HG02852 (cell line): ENCODE measurements around the gene SMIM29.

ENCODE experiments used
- ATAC-seq: cut with Tn5 transposase; IDR thresholded peaks from one replicate; pipeline ENCODE4 v1.9.1; 2021; ENCODE audit warnings: mild to moderate bottlenecking, moderate library complexity; ENCODE audit not compliant: unreplicated experiment

Gene SMIM29

GRCh38 chr6:34227761-34228421 is 20.9 kb downstream of the SMIM29 start:
- no peak for ATAC-seq

- no peak for ATAC-seq
These were observed 21.8 kb downstream of the SMIM29 start for GRCh38 chr6:34226731-34227586.

GRCh38 chr6:34226066-34226465 is 22.7 kb downstream of the SMIM29 start:
- no peak for ATAC-seq

GRCh38 chr6:34225551-34225950 is 23.3 kb downstream of the SMIM29 start:
- ATAC-seq = no peak

GRCh38 chr6:34223956-34224940 is 24.6 kb downstream of the SMIM29 start:
- peak; percentile 76 for ATAC-seq

GRCh38 chr6:34223381-34223955 is 25.3 kb downstream of the SMIM29 start:
- ATAC-seq = peak; percentile 17

- ATAC-seq = no peak
These were observed 30.1 kb downstream of the SMIM29 start for GRCh38 chr6:34218691-34219090.

GRCh38 chr6:34213772-34214171 is 35.0 kb downstream of the SMIM29 start:
- no peak for ATAC-seq

GRCh38 chr6:34207695-34208443 is 40.9 kb downstream of the SMIM29 start:
- no peak for ATAC-seq

- ATAC-seq = no peak
These were observed 42.1 kb downstream of the SMIM29 start for GRCh38 chr6:34206726-34207125.

- no peak for ATAC-seq
These were observed 42.9 kb downstream of the SMIM29 start for GRCh38 chr6:34205916-34206315.

- ATAC-seq = no peak
These were observed 43.3 kb downstream of the SMIM29 start for GRCh38 chr6:34205466-34205865.

GRCh38 chr6:34204693-34205092 is 44.1 kb downstream of the SMIM29 start:
- ATAC-seq = no peak

- no peak for ATAC-seq
These were observed 46.2 kb downstream of the SMIM29 start for GRCh38 chr6:34202329-34203201.

- ATAC-seq = no peak
These were observed 47.2 kb downstream of the SMIM29 start for GRCh38 chr6:34201455-34202107.

GRCh38 chr6:34200340-34200971 is 48.4 kb downstream of the SMIM29 start:
- no peak for ATAC-seq

- no peak for ATAC-seq
These were observed 52.0 kb downstream of the SMIM29 start for GRCh38 chr6:34196833-34197195.
